Measurements from ENCODE around the gene ADTRP.

DNA sequence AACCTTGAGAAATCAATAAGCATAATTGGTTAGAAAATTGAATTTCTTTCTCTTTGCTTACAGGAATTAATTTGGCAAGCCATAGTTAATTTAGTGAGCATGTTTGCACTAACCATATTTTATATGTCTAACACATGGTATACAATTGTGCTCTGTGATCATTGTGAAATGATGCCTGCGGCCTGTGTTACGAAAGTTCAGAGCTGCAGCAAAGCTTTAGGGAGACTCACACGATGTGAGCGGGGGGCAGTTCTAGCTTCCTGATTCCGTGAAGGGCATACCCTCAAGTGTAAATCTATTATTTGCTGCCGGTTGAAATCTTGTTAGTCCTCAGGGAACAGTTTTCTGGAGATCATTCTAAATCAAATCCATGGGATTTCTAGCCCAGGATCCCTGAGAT, 25.5 kb upstream of the ADTRP start:
- TF ChIP-seq EZH2 (IDR thresholded peaks at IDR 0.05; ENCODE audit: insufficient read depth, poor library complexity, severe bottlenecking) = no peak
- TF ChIP-seq EZH2phosphoT487 (IDR thresholded peaks at IDR 0.05; ENCODE audit: insufficient read depth, low read depth) = no peak
